Esophagus muscularis mucosa (tissue), 4 donors: ENCODE results near the gene REEP6. TPM values are rescaled to one million over a fixed set of nuclear protein-coding genes. Genes with fewer than 3 reads are reported as not detected.
A peak's percentile ranks its signal among the peaks of the same experiment; 100 is the strongest.
"Not testable (repeated sequence)": the region's sequence is repeated elsewhere in the genome, so short reads cannot be mapped to it uniquely, and the experiment has no call there.

ENCODE experiments used
- DNase-seq: peaks from one replicate; pipeline ENCODE4 v3.0.0-alpha.2; 2017; ENCODE audit errors: extremely low spot score
- H3K27ac ChIP-seq, 4 donors: fragments of 200-600 bp; sonication (generic); replicated peaks in 1 of 4; 1 replicate in 3 of 4; 2 replicates in 1 of 4; pipeline ENCODE4 v1.5.1; 2016 to 2019; ENCODE audit warnings: mild to moderate bottlenecking in 1 of 4
- H3K27me3 ChIP-seq, 4 donors: fragments of 200-600 bp; sonication (generic); one replicate each; pipeline versions ENCODE4 v1.5.1 to v1.6.0; 2016 to 2019
- H3K36me3 ChIP-seq, 4 donors: fragments of 200-600 bp; sonication (generic); one replicate each; pipeline ENCODE4 v1.5.1; 2016 to 2019
- H3K4me1 ChIP-seq, 4 donors: fragments of 200-600 bp; sonication (generic); one replicate each; pipeline ENCODE4 v1.5.1; 2016 to 2019
- H3K4me3 ChIP-seq, 4 donors: fragments of 200-600 bp; sonication (generic); 1 replicate in 2 of 4; 2 replicates in 2 of 4; pipeline ENCODE4 v1.5.1; 2016 to 2019; ENCODE audit warnings: mild to moderate bottlenecking in 4 of 4, moderate library complexity in 1 of 4
- H3K9me3 ChIP-seq, 4 donors: fragments of 200-600 bp; sonication (generic); 1 replicate in 3 of 4; 2 replicates in 1 of 4; pipeline ENCODE4 v1.5.1; 2016 to 2019
- CTCF ChIP-seq, 3 experiments: fragments of 200-600 bp in 2 of 3; fragments of 450-650 bp in 1 of 3; sonication (generic) in 2 of 3; IDR thresholded peaks; one replicate each; pipeline ENCODE4 v1.5.1; 2017 to 2019; ENCODE audit warnings: antibody characterized with exemption in 3 of 3, mild to moderate bottlenecking in 2 of 3, moderate library complexity in 1 of 3
- EP300 ChIP-seq: sonication (generic); formaldehyde crosslinking; IDR thresholded peaks from one replicate; pipeline ENCODE4 v1.6.1; 2017; ENCODE audit warnings: antibody characterized with exemption
- POLR2A ChIP-seq: fragments of 450-650 bp; IDR thresholded peaks from one replicate; pipeline ENCODE4 v1.6.1; 2017; ENCODE audit warnings: antibody characterized with exemption, moderate library complexity, mild to moderate bottlenecking, low read depth
- POLR2AphosphoS5 ChIP-seq, 2 donors: sonication (generic); formaldehyde crosslinking; IDR thresholded peaks; one replicate each; pipeline ENCODE4 v1.6.1; 2017; ENCODE audit warnings: antibody characterized with exemption in 2 of 2
- WGBS: methylation state at CpG from one replicate; pipeline ENCODE4 v1.1.5; 2018; 5-methylcytosine and 5-hydroxymethylcytosine counted together
- intact Hi-C: fragments of 100-400 bp; cut with DNase I; formaldehyde crosslinking; loops from one replicate; pipeline ENCODE4 v1.15.1; 2023
- total RNA-seq, 4 donors: library from RNA; depleted of rRNA; stranded (reverse); fragments of >200 nt; gene quantifications; one replicate each; pipeline versions ENCODE4 v1.1.0 to v1.2.1, GENCODE V29; 2016

REEP6 gene
- total RNA-seq, 4 donors from 2014 or later: 0.23 to 2.3 (median 0.99) TPM; not detected in 1

- Histone ChIP-seq H3K36me3 (no peaks in the 10 kb centered on the region), H3K27me3 (peaks cover 0 to 61% (median 0%) of the 10 kb centered on the region in 4 donors), H3K27ac (no peak overlapping the region), H3K4me3 (no peak overlapping the region), H3K4me1 (peaks cover under 1 to 1% (median 1%) of the 10 kb centered on the region in 4 donors), H3K9me3 (no peaks in the 10 kb centered on the region)
- 83% methylated on average over 17 of the region's 23 CpGs for WGBS
- no peak for DNase-seq
- intact Hi-C loops: no loop called here
- no peak for TF ChIP-seq CTCF (IDR thresholded peaks at IDR 0.05)
- TF ChIP-seq POLR2AphosphoS5 (IDR thresholded peaks at IDR 0.05): no peak
- no peak for TF ChIP-seq POLR2A
- TF ChIP-seq EP300: no peak
Measured at GRCh38 chr19:1533510-1534150, 42.6 kb downstream of the REEP6 start.

GRCh38 chr19:1534972-1535371, 44.0 kb downstream of the REEP6 start:
- peaks cover 5 to 12% (median 9%) of the 10 kb centered on the region in 4 donors for H3K4me1 ChIP-seq
- intact Hi-C loops: no loop called here
- WGBS: 82% methylated on average over 12 of the region's 14 CpGs

GRCh38 chr19:1535699-1536098, 44.7 kb downstream of the REEP6 start:
- Histone ChIP-seq H3K4me1 (peaks cover 8 to 19% (median 16%) of the 10 kb centered on the region in 4 donors), H3K27me3 (peaks cover 0 to 43% (median 0%) of the 10 kb centered on the region in 4 donors)
- DNase-seq, H3K9me3 ChIP-seq, H3K36me3 ChIP-seq, H3K4me3 ChIP-seq, H3K27ac ChIP-seq, intact Hi-C loops: not testable (repeated sequence)
- 93% methylated on average over 7 of the region's 7 CpGs for WGBS

More at GRCh38 chr19:1534972-1535371, 44.0 kb downstream of the REEP6 start:
- H3K27me3 ChIP-seq: peaks cover 0 to 47% (median 0%) of the 10 kb centered on the region in 4 donors
- no peak overlapping the region for H3K27ac ChIP-seq
- no peaks in the 10 kb centered on the region for H3K36me3 ChIP-seq
- no peak overlapping the region for H3K4me3 ChIP-seq
- TF ChIP-seq CTCF (IDR thresholded peaks at IDR 0.05): no peak
- TF ChIP-seq POLR2AphosphoS5 (IDR thresholded peaks at IDR 0.05): no peak
- TF ChIP-seq EP300: no peak
- no peak for TF ChIP-seq POLR2A
- H3K9me3 ChIP-seq: no peaks in the 10 kb centered on the region
- no peak for DNase-seq

- H3K27ac ChIP-seq: no peak overlapping the region
- no peak for DNase-seq
- H3K4me1 ChIP-seq: peaks cover 8 to 21% (median 18%) of the 10 kb centered on the region in 4 donors
- peaks cover 0 to 16% (median 0%) of the 10 kb centered on the region in 4 donors for H3K27me3 ChIP-seq
- no peaks in the 10 kb centered on the region for H3K36me3 ChIP-seq
- TF ChIP-seq POLR2A: no peak
- TF ChIP-seq EP300: no peak
- no peak for TF ChIP-seq POLR2AphosphoS5 (IDR thresholded peaks at IDR 0.05)
- no peak for TF ChIP-seq CTCF (IDR thresholded peaks at IDR 0.05)
- no peak overlapping the region for H3K4me3 ChIP-seq
- H3K9me3 ChIP-seq: no peaks in the 10 kb centered on the region
- intact Hi-C loops: no loop called here
- 41% methylated on average over 15 of the region's 15 CpGs for WGBS
Measured at GRCh38 chr19:1538978-1539377, 48.0 kb downstream of the REEP6 start.

- 86% methylated on average over 11 of the region's 11 CpGs for WGBS
- intact Hi-C loops: not testable (repeated sequence)
Measured at GRCh38 chr19:1539749-1540148, 48.8 kb downstream of the REEP6 start.

More at GRCh38 chr19:1539749-1540148, 48.8 kb downstream of the REEP6 start:
- peaks cover 8 to 21% (median 18%) of the 10 kb centered on the region in 4 donors for H3K4me1 ChIP-seq
- peaks cover 0 to 16% (median 0%) of the 10 kb centered on the region in 4 donors for H3K27me3 ChIP-seq
- DNase-seq, H3K9me3 ChIP-seq, H3K36me3 ChIP-seq, H3K4me3 ChIP-seq: not testable (repeated sequence)
- peak overlapping the region in 2 of 4 donors; percentile 51 to 53 for H3K27ac ChIP-seq
